PC-3 (cell line): Measurements from ENCODE around the gene TAF4. TPM values are rescaled to one million over a fixed set of nuclear protein-coding genes. Genes with fewer than 3 reads are reported as not detected.
A peak's percentile ranks its signal among the peaks of the same experiment; 100 is the strongest.

ENCODE experiments used
- ATAC-seq: fragments of 200-7000 bp; cut with Tn5 transposase; 2 replicates; pipeline ENCODE4 v1.9.1; 2020; ENCODE audit warnings: mild to moderate bottlenecking, moderate library complexity
- BruUV-seq: library from RNA; stranded (reverse); fragments of 400-500 nt; replicated peaks from 2 replicates; lab custom pipeline; 2021; lab: Mats Ljungman, UMichigan
- CTCF ChIA-PET: fragments of 300-600 bp; sonication (Branson Sonifier 250); formaldehyde crosslinking; loops from one replicate; lab custom pipeline; 2022; ENCODE audit warnings: antibody characterized with exemption; lab: Charles Lee
- POLR2A ChIA-PET: fragments of 300-600 bp; sonication (Branson Sonifier 250); formaldehyde crosslinking; loops from one replicate; lab custom pipeline; 2022; ENCODE audit warnings: antibody characterized with exemption; ENCODE audit not compliant: unreplicated experiment; lab: Charles Lee
- DNase-seq: peaks from one replicate; pipeline ENCODE4 v3.0.0-alpha.2; 2015
- H2AFZ ChIP-seq: fragments of 300-600 bp; sonication (generic); 2 replicates; pipeline ENCODE4 v1.6.0; 2016; ENCODE audit warnings: antibody characterized with exemption, low read length
- H3F3A ChIP-seq: fragments of 300-600 bp; sonication (generic); one replicate; pipeline ENCODE4 v1.6.0; 2017; ENCODE audit warnings: antibody characterized with exemption, low read length, control low read depth, mild to moderate bottlenecking; ENCODE audit not compliant: unreplicated experiment
- H3K27ac ChIP-seq: fragments of 300-600 bp; sonication (generic); 2 replicates; pipeline ENCODE4 v1.5.1; 2016; ENCODE audit warnings: mild to moderate bottlenecking, low read length
- H3K27me3 ChIP-seq: fragments of 300-600 bp; sonication (generic); 2 replicates; pipeline ENCODE4 v1.6.1; 2016; ENCODE audit warnings: low read length, mixed read lengths
- H3K36me3 ChIP-seq: fragments of 300-600 bp; sonication (generic); 2 replicates; pipeline ENCODE4 v1.6.1; 2016; ENCODE audit warnings: low read depth, mixed run types, low read length, mixed read lengths
- H3K4me1 ChIP-seq: fragments of 300-600 bp; sonication (generic); 2 replicates; pipeline ENCODE4 v1.5.1; 2016; ENCODE audit warnings: low read length; ENCODE audit not compliant: insufficient read depth
- H3K4me2 ChIP-seq: fragments of 300-600 bp; sonication (generic); 2 replicates; pipeline ENCODE4 v1.6.0; 2016; ENCODE audit warnings: low read length
- H3K4me3 ChIP-seq: fragments of 300-600 bp; sonication (generic); 2 replicates; pipeline ENCODE4 v1.5.1; 2016; ENCODE audit warnings: mild to moderate bottlenecking, low read length, mixed read lengths
- H3K79me2 ChIP-seq: fragments of 300-600 bp; sonication (generic); 2 replicates; pipeline ENCODE4 v1.6.1; 2017; ENCODE audit warnings: low read length, mixed read lengths
- H3K9ac ChIP-seq: fragments of 300-600 bp; sonication (generic); 2 replicates; pipeline ENCODE4 v1.6.0; 2016; ENCODE audit warnings: mild to moderate bottlenecking, low read length
- H3K9me2 ChIP-seq: fragments of 300-600 bp; sonication (generic); replicated peaks from 2 replicates; pipeline ENCODE4 v1.6.1; 2016; ENCODE audit warnings: mixed run types, low read length, mixed read lengths
- H3K9me3 ChIP-seq: fragments of 300-600 bp; sonication (generic); 2 replicates; pipeline ENCODE4 v1.6.1; 2016; ENCODE audit warnings: low read length, mixed read lengths
- H4K20me1 ChIP-seq: fragments of 300-600 bp; sonication (generic); 2 replicates; pipeline ENCODE4 v1.6.1; 2016; ENCODE audit warnings: low read length, mixed read lengths
- EZH2 ChIP-seq: fragments of 300-600 bp; sonication (generic); IDR thresholded peaks from one replicate; pipeline ENCODE4 v1.6.1; 2017; ENCODE audit warnings: antibody characterized with exemption, mild to moderate bottlenecking, low read length; ENCODE audit not compliant: unreplicated experiment
- EZH2phosphoT487 ChIP-seq: fragments of 300-600 bp; sonication (generic); IDR thresholded peaks from 2 replicates; pipeline ENCODE4 v1.6.1; 2018; ENCODE audit warnings: mild to moderate bottlenecking, antibody characterized with exemption, low read length, borderline replicate concordance
- intact Hi-C: fragments of 100-400 bp; cut with micrococcal nuclease; formaldehyde crosslinking; loops from 2 replicates; pipeline ENCODE4 v1.9.0; 2023
- total RNA-seq: library from RNA; depleted of rRNA; stranded (reverse); fragments of >200 nt; gene quantifications from 2 replicates; pipeline ENCODE4 v1.2.3, GENCODE V29; 2014
- TF ChIP-seq, protein P1 (sequence below): fragments of 300-600 bp; sonication (generic); conservative IDR thresholded peaks from 2 replicates; pipeline ENCODE4 v1.5.1; 2017; ENCODE audit warnings: antibody characterized with exemption, low read depth, mild to moderate bottlenecking, low read length

Gene TAF4
- total RNA-seq, 1 experiment from 2014 or later, result 9.6 TPM

DNA sequence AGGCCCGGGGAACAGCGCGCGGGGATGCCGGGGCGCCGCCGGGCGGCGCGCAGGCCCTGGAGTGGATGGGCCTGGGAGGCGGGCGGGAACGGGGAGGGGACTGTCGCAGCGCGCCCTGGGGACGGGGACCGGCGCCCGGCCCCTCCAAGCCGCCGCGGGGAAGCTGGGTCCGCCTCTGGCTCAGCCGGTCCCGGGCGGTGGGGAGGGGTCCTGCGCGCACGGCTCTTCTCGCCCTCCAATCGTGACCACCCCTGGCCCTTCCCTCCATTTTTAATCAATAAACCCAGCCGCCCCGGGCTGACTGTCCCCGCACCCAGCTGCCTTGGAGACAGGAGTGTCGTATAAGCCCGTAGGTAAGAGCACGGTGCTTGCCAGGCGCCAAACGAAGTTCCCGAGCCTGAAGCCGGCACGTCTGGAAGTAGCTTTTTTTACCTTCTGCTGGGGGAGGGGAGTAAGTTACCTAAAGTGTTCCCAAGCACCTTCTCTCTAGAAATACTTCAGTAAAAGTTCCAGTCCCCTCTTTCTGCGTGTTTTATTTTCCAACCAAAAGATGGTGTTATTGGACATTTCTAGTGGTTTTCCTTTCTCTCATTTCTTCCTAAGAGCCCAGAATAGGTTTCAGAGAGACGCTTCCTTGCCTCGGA lies 780 bp upstream of the TAF4 start:
- H3F3A ChIP-seq, result no peaks in the 10 kb centered on the region
- peak overlapping the region; percentile 19; the same call in 1 of the 2 replicates for H3K27ac ChIP-seq
- CTCF ChIA-PET, result no interaction called here
- peak overlapping the region; percentile 83 for H3K4me3 ChIP-seq
- peak overlapping the region; percentile 82 for H3K4me2 ChIP-seq
- BruUV-seq, result no TSS peak
- no peaks in the 10 kb centered on the region for H3K9me3 ChIP-seq
- ATAC-seq, result peak; percentile 39
- TF ChIP-seq EZH2, result no peak
- TF ChIP-seq, protein P1, sequence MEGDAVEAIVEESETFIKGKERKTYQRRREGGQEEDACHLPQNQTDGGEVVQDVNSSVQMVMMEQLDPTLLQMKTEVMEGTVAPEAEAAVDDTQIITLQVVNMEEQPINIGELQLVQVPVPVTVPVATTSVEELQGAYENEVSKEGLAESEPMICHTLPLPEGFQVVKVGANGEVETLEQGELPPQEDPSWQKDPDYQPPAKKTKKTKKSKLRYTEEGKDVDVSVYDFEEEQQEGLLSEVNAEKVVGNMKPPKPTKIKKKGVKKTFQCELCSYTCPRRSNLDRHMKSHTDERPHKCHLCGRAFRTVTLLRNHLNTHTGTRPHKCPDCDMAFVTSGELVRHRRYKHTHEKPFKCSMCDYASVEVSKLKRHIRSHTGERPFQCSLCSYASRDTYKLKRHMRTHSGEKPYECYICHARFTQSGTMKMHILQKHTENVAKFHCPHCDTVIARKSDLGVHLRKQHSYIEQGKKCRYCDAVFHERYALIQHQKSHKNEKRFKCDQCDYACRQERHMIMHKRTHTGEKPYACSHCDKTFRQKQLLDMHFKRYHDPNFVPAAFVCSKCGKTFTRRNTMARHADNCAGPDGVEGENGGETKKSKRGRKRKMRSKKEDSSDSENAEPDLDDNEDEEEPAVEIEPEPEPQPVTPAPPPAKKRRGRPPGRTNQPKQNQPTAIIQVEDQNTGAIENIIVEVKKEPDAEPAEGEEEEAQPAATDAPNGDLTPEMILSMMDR, result no peak
- H3K9me2 ChIP-seq, result no peaks in the 10 kb centered on the region
- peaks cover 30% of the 10 kb centered on the region for H3K79me2 ChIP-seq
- DNase-seq, result peak; percentile 54
- POLR2A ChIA-PET, result interaction anchor here (1.1 kb wide), 1 partner anchor 55 kb away, joined by 6 read pairs; no protein-coding TSS in a partner anchor
- H3K9ac ChIP-seq, result peak overlapping the region; percentile 84
- intact Hi-C loops, result loop anchor here (2.0 to 10.0 kb wide), 2 partner anchors 52 to 56 kb away; partner anchors contain the start of gene LSM14B
- peaks cover 27% of the 10 kb centered on the region for H4K20me1 ChIP-seq
- no peaks in the 10 kb centered on the region for H3K27me3 ChIP-seq
- peaks cover 39% of the 10 kb centered on the region for H3K4me1 ChIP-seq
- H3K36me3 ChIP-seq, result no peaks in the 10 kb centered on the region
- peak overlapping the region; percentile 54 for H2AFZ ChIP-seq

DNA sequence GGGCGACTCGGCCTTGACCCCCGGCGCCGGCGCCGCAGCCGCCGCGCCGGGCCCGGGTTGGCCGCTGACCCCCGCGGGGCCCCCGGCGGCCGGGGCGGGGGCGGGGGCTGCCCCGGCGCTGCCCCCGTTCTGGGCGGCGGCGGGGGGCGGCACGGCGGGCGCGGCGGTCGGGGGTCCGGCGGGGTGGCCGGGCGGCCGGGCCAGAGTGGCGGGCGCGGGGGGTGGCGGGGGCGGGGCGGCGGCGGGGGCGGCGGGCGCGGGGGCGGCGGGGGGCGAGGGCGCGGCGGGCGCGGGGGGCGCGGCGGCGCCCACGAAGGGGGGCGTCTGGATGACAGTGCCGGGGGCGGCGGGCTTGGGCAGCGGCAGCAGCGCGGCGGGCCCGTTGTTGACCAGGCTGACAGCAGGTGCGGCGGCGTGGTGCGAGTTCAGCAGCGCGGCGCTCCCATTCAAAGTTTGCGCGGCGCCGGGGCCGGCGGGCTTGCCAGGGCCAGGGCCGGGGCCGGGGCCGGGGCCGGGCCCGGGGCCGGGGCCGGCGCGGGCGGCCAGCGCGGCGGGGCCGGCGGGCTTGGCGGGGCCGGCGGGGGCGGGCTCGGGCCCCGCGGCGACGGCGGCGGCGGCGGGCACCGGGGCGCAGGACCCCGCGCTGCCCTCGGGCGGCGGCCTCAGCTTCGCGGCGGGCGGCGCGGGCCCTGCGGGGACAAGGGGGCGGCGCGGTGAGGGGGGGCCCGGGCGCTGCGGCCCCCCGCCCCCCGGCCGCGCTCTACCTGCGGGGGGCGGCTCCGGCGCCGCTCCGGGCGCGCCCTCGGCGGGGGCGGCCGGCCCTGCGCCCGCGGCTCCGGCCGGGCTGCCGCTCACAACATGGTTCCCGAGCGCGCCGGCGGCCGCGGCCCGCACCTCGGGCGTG lies 659 bp downstream of the TAF4 start:
- no peaks in the 10 kb centered on the region for H3K36me3 ChIP-seq
- peaks cover 45% of the 10 kb centered on the region for H3K79me2 ChIP-seq
- POLR2A ChIA-PET, result no interaction called here
- no peak overlapping the region for H3K9ac ChIP-seq
- H3K27ac ChIP-seq, result no peak overlapping the region
- TF ChIP-seq, protein P1, result no peak
- TF ChIP-seq EZH2phosphoT487 (no peak), EZH2 (no peak)
- H3K4me2 ChIP-seq, result no peak overlapping the region
- H3K9me3 ChIP-seq, result no peaks in the 10 kb centered on the region
- H3K27me3 ChIP-seq, result no peaks in the 10 kb centered on the region
- DNase-seq (no peak), ATAC-seq (no peak; the same call in 1 of the 2 replicates)
- peaks cover 34% of the 10 kb centered on the region for H3K4me1 ChIP-seq
- BruUV-seq, result no TSS peak
- CTCF ChIA-PET, result no interaction called here
- H2AFZ ChIP-seq, result no peak overlapping the region
- H4K20me1 ChIP-seq, result peaks cover 38% of the 10 kb centered on the region
- intact Hi-C loops, result loop anchor here (2.0 to 10.0 kb wide), 2 partner anchors 50 to 72 kb away; no protein-coding TSS in a partner anchor
- H3K4me3 ChIP-seq, result peak overlapping the region; percentile 71
- H3K9me2 ChIP-seq, result no peaks in the 10 kb centered on the region
- H3F3A ChIP-seq, result no peaks in the 10 kb centered on the region
